T-helper 9 cell (primary cell): ENCODE measurements around the gene ADGRL2.

Source experiments
- DNase-seq: peaks from one replicate; pipeline ENCODE4 v3.0.0-alpha.2; 2020

Gene ADGRL2

DNA sequence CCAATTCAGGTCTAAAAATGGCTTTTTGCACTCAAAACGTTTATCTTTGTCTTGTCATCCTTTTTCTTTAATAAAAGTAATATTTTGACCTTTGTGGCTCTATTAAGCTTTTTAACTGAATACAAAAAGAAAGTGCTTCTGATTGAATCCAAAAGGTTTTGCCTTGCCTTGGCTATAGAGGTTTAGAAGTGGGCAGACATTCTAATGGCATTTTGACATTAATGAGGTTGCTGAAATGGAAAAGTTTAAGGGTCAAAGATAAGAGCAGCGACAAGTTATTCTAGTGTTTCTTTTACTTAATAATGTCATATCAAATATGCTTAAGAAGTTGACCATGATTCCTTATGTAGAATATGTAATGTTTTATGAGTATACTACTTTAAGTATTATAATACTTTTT is 120.2 kb downstream of the ADGRL2 start:
- no peak for DNase-seq

DNA sequence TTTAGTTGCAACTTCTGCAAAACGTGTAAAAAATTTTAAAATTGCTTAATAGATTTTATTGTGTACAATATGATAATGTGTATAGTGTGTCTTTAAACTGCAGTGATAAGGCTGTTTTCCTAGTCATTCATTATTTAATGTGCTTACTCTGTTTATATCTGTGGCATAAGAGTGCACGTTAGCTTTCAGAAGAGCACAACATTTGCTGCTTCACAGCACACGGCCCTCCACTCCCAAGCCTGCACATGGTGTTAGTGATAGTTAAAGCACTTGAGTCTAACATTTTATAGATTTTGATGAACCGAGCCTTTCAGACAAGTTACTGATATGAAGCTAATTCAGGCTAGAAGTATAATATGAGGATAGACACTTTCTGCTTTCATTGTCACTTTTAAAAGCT is 120.6 kb downstream of the ADGRL2 start:
- DNase-seq: no peak

DNA sequence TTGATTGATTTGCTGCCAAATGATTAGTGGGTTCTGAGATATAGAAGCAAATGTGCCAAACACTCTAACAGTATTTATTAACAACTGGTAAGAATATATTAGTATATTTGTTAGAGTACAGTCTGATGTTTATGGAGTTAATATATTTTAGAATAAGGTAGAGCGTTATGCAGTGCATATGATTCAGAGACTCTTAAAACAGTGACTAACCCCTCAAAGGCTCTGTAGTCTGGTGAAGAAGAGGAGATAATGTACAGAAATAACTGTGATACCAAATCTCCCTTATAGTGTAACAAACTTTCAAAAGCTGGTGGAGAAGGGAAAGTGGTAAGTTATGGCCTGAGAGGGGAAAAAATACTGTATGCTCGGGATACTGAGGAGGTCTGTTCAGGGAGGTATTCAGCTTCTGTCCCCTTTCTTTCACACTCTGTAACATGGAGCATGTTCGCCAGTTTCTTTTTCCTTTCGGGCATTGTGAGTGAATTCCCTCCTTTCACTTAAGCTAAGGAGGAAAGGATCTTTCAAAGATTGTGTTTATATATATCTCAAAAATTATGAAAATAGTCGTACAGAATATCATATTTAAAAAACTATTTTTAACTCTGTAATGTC is 121.2 kb downstream of the ADGRL2 start:
- DNase-seq: no peak

DNA sequence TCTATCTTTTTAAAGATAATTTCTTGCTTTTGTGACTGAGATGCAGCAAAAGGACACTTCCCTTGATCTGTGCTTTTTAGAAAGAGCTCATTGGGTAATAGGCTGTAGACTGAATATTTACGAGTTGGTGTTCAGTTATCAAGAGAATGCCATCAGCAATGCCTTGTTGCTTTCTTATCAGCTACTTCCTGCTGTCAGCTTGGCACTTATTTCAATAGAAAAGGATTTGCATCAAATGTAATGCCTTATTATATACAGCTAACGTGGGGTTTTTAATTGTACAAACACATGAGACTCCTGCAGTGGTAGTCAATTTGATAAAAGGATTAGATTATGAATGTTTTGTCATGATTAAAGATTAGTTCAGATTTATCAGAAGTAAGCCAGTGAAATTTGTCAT is 122.2 kb downstream of the ADGRL2 start:
- DNase-seq: no peak

DNA sequence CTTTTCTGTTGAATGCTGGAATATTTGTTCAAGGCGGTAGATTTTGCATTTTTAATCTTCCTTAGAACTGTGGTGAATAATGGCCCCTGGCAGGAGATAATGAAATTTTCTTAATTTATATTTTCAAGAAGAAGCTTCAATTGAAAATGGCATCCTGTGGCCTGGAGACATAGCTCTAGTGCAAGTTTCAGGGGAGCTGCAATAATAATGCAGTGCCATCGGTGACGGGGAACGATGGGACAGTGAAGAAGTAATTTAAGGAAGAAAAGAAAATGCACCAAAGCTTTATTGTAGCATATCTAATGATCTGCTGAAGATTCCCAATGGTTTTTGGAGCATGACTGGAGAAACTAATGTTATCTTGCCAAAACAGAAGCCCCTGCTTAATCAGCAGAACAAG is 128.4 kb downstream of the ADGRL2 start:
- DNase-seq: no peak

DNA sequence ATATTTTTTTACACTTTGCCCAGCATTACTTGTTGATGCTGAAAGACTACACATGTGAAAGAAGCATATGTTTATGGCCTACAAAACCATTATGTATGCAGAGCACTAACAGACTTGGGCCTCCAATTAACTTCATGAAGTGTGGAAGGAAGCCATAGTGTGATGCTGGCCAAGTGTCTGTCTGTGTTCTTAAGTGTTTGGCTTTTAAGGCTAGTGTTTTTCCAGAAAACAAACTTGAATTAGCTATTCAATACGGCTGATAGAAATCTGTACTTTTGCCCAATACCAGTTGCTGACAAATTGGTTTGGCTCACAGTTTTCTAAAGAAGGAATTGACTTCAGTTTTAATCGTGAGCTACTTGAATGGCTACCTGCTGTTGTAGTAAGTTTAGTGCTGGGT is 136.1 kb downstream of the ADGRL2 start:
- no peak for DNase-seq

DNA sequence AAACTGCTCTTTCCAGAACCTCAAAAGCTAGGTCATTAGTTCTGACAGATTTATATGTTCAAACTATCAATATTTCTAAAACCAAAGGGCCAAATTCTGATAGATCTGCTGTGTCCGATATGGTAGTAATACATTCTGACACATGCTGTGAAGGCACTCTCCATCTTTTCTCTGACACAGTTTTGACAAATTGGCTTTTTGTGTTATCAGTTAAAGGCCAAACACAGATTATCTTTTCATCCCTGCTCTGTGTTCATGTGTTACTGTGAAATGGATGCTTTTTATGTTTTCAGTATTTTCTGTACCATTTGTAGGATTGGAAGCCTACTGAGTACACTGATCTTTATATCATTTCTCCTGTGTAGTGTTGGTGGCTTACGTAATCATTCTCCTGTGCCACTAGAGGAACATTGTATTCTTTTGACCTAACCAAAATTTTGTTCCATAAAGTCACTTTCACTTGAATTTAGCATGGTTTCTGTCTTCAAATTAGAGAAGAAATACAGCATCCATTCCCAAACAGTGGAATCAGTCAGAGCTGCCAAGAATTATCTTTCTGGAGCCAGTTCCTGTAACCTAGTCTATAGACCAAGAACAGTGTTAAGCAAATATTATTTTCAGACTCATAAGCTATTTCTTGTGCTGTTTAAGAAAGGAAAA is 137.2 kb downstream of the ADGRL2 start:
- no peak for DNase-seq

DNA sequence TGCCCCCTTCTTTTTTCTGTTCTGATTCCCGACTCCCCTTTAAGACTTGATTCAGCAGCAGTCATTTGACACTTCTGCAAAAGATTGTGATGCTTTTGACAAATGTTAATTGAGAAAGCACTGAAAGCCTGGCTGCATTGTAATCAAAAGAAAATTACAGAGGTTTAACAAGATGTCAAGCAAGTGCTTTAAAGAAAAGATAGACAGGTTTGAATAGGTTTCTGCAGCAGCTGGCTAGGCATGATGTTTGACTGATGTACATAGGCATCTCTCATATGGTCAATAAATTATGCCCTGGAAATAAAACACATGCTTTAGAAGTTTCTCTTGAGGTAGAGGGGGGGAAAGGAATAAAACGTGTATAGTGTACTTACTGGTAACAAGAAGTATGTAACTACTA is 147.8 kb downstream of the ADGRL2 start:
- DNase-seq: no peak

DNA sequence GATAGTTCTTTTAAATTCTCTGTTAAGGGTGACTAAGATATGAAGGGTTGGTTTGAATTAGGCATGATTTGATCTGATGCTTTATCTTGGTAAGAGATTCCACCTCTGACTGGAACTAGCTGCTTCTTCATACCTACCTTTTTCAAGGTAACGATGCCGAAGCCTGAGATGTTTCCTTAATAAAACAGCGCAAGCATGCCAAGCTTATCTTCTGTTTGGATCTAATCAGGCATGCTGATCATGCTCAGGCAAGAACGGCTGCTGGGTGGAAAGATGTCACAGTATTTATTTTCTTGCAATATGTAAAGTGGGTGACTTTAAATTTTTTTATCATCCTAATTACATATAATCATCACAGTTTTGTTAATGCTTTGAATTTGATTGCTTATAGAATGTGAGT is 148.7 kb downstream of the ADGRL2 start:
- DNase-seq: no peak

DNA sequence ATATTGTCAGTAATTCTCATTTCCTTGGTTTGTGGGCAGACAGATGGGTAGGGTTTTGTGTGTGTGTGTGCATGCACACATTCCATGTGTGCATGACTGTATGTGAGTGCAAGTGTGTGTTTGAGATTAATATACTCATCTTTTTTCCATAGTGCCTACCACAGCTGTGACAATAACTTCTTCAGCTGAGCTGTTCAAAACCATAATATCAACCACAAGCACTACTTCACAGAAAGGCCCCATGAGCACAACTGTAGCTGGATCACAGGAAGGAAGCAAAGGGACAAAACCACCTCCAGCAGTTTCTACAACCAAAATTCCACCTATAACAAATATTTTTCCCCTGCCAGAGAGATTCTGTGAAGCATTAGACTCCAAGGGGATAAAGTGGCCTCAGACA is 149.3 kb downstream of the ADGRL2 start:
- no peak for DNase-seq

DNA sequence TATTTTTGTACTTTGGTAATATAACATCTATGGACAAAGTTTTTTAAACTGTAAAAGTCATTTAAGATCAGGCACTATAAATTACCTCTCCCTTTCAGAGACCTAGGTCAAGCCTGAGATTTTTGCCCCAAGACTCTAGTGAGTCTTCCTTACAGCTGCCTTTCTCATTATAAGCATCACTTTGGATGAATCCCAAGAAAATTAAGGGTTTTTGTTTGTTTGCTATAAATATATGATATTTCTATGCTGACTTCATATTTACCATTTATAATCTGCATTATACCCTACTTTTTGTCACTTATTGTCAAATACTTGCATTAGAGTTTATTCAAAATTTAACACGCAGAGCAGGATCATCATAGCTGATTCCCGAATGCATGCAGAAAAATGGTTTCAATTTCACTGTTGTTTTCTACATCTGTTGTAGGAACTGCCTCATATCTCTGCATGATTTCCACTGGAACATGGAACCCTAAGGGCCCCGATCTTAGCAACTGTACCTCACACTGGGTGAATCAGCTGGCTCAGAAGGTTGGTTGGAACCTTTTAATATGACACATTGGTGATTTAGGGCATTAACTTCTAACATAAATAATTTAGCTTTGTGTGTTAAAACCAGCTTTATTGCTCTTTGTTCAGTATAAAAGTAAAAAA is 150.0 kb downstream of the ADGRL2 start:
- no peak for DNase-seq

DNA sequence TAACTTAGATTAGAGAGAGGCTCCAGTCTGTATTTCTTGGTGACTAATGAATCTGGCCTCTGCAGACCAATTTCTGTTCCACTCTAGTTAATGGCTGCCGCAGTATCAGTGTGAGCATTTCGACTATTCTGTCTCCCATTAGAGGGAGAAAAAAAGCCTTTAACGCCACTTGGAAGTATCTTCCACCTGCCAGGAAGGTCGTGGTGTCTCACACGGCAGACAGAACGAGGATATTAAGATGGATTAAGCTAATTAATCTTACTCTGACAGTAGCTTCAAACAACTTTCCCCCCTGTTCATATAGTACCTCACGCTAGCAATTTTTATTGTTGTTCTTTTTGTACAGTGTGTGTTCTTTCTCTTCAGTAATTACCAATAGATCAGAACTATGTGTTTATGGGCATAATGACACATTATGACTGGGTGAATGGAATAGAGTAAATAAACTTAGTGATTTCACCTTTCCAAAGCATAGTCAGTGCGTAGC is 153.8 kb downstream of the ADGRL2 start:
- DNase-seq: no peak

DNA sequence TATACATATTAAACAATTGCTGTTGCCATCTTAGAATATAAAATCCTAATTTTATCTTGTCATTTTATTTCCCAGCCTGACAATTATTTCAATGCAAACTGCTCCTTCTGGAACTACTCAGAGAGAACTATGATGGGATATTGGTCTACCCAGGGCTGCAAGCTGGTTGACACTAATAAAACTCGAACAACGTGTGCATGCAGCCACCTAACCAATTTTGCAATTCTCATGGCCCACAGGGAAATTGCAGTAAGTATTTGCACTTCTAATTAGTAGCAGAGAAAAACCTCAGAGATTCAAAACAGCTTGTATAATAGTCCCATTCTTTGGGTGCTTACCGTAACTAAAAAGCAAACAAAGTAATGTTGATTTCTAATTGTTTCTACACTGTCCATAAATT is 167.2 kb downstream of the ADGRL2 start:
- no peak for DNase-seq

DNA sequence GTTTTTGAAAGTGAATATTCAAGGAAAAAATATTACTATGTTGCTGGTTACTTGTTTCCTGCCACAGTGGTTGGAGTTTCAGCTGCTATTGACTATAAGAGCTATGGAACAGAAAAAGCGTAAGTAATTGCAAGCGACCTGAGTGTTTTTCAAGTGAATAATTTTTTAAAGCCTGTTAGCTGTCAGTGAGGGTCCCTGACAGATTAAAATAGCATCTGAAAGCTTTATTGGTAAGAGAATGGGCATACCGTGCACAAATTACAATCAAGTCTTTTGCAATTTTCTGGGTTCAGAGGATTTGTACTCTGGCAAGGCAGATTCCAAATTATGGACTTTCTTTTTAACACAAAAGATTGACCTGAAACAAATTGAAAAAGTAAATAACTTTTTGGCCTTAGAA is 169.7 kb downstream of the ADGRL2 start:
- no peak for DNase-seq

DNA sequence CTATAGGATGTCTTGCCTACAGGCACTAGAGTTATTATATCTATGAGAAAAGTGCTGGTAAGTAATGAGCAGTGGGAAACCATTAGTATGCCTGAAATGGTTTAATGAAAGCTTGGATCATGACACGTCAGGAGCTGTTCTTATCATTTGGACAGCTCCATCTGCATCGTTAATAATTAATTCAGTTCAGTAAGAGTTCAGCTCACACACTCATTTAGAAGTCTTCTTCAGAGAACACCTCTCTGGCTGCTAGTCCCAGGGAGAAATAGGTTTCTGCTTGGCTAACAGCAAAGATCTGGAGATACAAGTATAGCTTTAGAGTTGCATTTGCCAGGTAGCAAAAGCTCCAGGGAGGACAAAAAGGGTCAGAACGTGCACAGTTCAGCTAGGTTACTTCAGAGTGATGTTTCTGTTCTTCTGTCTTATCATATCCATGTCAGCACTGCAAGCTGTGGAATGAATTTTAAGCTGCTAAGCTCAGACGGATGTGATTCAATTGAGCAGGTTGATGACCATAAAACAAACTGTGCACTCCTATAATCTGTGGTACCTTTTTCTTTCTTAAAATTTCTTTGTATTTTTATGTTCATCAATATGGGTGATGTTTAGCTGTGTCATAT is 173.6 kb downstream of the ADGRL2 start:
- DNase-seq: no peak

DNA sequence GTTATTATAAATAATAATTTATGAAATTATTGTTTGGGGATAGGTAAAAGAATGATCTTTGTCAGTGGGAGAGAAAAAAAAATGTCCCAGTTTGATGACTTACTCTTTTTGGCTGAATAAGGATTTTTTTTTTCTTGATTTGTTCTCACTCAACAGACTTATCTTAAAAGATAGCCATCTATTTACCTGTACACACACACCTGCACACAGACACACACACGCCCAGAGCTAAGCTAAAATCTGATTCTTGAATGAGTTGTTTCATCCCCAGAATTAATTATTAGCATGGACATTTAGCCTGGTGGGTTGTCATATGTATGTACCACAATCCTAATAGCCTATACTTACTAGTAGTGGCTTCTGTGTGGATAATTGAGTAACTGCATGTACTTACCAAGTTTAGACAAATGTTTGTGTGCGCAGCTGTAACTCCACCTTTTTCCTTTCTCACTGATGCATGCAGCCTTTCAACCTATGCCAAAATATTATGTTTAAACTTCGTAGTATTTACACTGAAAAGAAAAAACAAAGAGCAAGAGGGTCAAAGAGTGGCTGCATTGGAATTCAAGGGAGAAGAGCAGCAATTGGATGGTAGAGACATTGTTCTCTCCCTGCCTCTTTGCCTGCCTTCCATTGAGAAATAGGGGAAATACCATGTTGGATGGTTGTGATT is 174.3 kb downstream of the ADGRL2 start:
- DNase-seq: no peak

DNA sequence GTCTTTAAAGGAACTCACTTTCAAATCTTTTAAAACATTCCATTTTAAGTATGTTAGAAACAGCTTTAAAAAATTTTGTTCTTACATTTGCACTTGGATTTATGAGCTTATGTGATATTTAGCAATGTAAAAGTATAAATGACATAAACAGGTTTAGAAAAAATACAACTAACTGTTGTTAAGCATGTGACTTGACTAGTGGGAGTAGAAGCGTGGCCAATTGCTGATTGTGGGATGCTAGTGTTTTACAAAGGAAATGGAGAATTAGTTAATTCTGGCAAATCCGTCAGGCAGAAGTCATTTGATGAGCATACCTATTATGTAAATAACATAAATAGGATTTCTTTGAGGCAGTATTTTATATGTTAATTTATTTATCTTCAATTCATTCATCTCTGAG is 175.8 kb downstream of the ADGRL2 start:
- DNase-seq: no peak

DNA sequence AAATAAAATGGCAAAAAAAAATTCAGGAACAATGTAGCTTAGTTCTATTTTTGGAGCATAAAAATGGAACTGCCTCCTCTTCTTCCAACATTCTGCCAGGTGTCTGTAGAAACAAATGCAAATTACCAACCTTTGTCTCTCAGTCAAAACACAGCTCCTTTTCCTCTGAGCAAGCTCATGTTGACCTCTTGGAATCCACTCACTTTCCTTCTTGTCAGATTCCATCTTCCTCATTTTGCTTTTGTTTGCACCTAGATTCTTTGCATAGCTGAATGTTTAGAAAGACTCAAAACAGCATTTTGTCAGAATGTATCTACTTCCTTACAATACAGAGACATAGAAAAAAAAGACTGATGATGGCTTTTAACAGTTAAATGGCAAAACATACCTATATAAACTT is 178.2 kb downstream of the ADGRL2 start:
- no peak for DNase-seq

DNA sequence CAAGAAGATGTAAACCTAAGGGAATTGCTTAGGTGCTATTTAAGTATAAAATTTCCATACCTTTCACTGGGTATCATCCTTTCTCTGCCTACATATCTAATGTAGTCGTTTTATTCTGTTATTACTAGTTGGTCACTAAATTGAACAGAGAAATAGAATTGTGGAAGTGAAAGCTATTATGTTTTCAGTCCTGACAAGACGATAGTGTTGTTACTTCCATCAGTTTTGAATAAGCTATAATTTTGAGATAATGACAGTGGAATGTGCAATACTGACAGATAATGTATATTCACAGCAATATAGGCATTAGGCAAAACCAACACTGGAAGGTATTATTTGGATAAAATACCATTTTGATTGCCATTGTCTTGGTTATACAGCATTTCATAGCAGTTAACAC is 181.8 kb downstream of the ADGRL2 start:
- DNase-seq: no peak

DNA sequence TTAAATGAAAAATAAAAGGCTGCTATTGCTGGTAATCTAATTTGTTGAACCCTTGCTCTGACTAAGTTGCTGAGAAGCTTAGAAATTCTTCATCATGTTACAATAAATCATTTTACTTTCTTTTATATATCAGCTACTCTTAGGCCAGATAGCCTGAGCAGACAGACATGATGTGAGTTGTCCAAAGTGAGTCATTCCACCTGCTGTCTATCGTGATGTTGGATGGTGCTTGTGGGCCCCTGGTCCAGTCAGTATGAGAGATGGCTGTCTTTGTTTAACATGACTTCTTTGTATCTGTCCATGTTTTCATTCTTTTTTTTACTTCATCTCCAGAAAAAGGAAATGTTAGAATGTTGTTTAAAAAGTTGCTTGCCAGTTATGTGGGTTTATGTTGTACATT is 188.8 kb downstream of the ADGRL2 start:
- no peak for DNase-seq

DNA sequence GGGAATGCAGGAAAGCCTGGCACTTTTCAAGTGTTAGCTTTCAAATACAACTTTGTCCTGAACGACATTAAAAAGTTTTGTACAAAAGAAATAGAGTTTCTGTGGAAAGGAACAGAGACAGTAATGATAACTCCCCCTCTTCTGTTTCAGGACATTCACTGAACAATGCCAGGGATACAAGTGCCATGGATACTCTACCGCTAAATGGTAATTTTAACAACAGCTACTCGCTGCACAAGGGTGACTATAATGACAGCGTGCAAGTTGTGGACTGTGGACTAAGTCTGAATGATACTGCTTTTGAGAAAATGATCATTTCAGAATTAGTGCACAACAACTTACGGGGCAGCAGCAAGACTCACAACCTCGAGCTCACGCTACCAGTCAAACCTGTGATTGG is 189.5 kb downstream of the ADGRL2 start:
- no peak for DNase-seq

DNA sequence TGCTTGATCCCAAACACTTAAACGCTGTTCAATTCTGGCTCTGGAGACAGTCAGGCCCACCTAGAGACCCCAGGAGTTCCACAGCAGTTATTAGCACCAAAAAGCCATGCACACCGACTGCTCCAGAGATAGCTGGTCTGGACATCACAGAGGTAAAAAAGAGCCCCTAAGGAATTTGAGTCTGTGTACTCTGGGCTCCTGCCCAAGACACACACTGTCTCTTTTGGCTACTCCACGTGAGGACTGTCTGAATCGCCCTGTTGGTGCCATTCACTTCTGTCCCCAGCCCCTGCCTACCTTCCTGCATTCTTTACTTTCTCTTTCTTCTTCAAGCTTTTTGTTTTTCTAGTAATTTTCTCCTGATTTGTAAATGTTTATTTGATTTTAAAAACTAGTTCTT is 197.4 kb downstream of the ADGRL2 start:
- DNase-seq: no peak

DNA sequence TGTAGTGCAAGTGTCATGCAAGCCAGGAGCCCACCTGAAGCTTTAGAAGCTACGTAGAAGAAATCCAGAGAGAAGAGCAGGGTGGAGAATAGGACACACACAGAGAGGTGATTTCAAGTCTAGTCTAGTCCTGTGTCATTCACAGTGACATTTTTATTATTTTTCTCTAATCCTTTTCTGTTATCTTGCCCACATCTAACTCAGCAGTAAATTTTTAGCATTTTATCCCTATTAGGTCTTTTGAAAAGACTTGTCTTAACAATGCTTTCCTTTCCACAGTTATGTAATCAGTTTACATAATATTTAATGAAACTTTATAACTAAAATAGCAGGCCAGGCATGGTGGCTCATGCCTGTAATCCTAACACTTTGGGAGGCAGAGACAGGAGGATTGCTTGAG is 198.6 kb downstream of the ADGRL2 start:
- DNase-seq: no peak
